GM23248 (cell line): ENCODE measurements around the gene KCNC1.

Experiments
- EZH2 ChIP-seq: fragments of 200-600 bp; sonication (generic); IDR thresholded peaks from 2 replicates; pipeline ENCODE4 v1.6.1; 2018; ENCODE audit warnings: antibody characterized with exemption, mild to moderate bottlenecking; ENCODE audit not compliant: insufficient read depth, poor library complexity, severe bottlenecking
- EZH2phosphoT487 ChIP-seq: fragments of 200-600 bp; sonication (generic); IDR thresholded peaks from 2 replicates; pipeline ENCODE4 v1.6.1; 2018; ENCODE audit warnings: antibody characterized with exemption, moderate library complexity, mild to moderate bottlenecking, low read depth; ENCODE audit not compliant: insufficient read depth

GRCh38 chr11:17730137-17730536 lies 4.4 kb upstream of the KCNC1 start:
- TF ChIP-seq EZH2 (no peak), EZH2phosphoT487 (no peak)
